Measurements from ENCODE around the gene AKT1. TPM values are rescaled to one million over a fixed set of nuclear protein-coding genes. Genes with fewer than 3 reads are reported as not detected.

AKT1 gene
- total and polyA plus RNA-seq, 2 of the 13 experiments (the other 11 are each of a cell fraction or from before 2014, with no cell fraction given): 96.2 to 116 TPM

DNA sequence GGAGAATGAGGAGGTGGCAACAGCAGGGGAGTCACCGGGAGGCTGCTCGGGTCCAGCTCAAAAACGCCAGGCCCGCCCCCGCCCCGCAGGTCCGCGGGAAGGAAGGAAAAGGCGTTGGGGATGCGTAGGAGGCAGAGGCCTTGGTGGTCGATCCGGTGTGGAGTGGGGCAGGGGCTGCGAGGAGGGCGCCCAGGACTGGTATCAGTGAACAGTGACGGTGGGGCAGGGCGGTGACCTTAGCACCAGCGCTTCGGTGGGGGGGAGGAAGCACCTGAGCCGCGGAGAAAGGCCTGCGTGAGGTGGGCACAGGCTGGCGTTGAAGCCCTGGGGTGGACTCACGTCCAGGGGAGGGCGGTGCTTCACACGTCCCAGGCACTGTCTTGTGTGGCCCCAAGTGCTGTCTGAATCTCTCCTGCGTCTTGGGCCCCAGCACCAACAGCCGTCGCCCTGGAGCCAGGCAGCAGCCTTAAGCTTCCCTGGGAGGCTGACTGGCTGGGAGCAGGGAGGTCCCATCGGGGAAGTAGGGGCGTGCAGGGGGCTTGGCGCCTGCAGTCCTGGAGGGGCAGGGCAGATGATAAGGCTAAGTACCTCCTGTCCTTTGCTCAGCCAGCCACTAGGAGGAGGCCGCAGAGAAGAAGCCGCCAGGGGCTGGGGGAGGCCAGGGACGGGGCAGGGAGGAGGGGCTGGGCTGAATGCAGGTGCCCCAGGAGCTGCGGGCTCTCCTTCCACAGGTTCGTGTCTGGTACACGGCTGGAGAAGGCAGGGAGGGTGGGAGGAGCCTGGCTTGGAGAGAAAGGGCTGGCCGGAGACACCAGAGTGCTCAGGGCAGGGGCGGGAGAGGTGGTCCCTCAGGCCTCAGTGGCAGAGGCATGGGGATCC is 31.9 kb upstream of the AKT1 start (continued):
- TF ChIP-seq, protein P1, sequence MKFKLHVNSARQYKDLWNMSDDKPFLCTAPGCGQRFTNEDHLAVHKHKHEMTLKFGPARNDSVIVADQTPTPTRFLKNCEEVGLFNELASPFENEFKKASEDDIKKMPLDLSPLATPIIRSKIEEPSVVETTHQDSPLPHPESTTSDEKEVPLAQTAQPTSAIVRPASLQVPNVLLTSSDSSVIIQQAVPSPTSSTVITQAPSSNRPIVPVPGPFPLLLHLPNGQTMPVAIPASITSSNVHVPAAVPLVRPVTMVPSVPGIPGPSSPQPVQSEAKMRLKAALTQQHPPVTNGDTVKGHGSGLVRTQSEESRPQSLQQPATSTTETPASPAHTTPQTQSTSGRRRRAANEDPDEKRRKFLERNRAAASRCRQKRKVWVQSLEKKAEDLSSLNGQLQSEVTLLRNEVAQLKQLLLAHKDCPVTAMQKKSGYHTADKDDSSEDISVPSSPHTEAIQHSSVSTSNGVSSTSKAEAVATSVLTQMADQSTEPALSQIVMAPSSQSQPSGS (CRISPR knock-in tag; IDR thresholded peaks at IDR 0.05): peak; percentile 42; the same call in 1 of the 2 replicates
- TF ChIP-seq TBX2 (CRISPR knock-in tag; IDR thresholded peaks at IDR 0.05; ENCODE audit: borderline replicate concordance) (peak; percentile 77), EED (CRISPR knock-in tag; IDR thresholded peaks at IDR 0.05) (0 out of 2 replicates have a peak, but pooled peaks have one; percentile 80), ZNF772 (CRISPR knock-in tag; IDR thresholded peaks at IDR 0.05) (no peak), PITX1 (CRISPR knock-in tag; IDR thresholded peaks at IDR 0.05) (peak; percentile 62; the same call in 1 of the 2 replicates), HMGA1 (CRISPR knock-in tag; conservative IDR thresholded peaks at IDR 0.05) (no peak), MED1 (CRISPR knock-in tag; IDR thresholded peaks at IDR 0.05) (no peak), ZNF777 (CRISPR knock-in tag; IDR thresholded peaks at IDR 0.05) (peak; percentile 94), ZMYM2 (CRISPR knock-in tag; IDR thresholded peaks at IDR 0.05) (0 out of 2 replicates have a peak, but pooled peaks have one; percentile 40), ZNF776 (CRISPR knock-in tag; IDR thresholded peaks at IDR 0.05) (peak; percentile 47; the same call in 1 of the 2 replicates), ZNF350 (CRISPR knock-in tag; IDR thresholded peaks at IDR 0.05; ENCODE audit: borderline replicate concordance, low read depth) (peak; percentile 64; the same call in 1 of the 2 replicates), ZBTB20 (CRISPR knock-in tag; IDR thresholded peaks at IDR 0.05; ENCODE audit: borderline replicate concordance, low read depth) (0 out of 2 replicates have a peak, but pooled peaks have one; percentile 47), HOXA3 (CRISPR knock-in tag; IDR thresholded peaks at IDR 0.05) (peak; percentile 41; the same call in 1 of the 2 replicates), NRL (CRISPR knock-in tag; IDR thresholded peaks at IDR 0.05; ENCODE audit: borderline replicate concordance) (peak; percentile 67), KDM2A (CRISPR knock-in tag; IDR thresholded peaks at IDR 0.05; ENCODE audit: borderline replicate concordance, low read depth) (peak; percentile 43; the same call in 1 of the 2 replicates)
- TF ChIP-seq, protein P2, sequence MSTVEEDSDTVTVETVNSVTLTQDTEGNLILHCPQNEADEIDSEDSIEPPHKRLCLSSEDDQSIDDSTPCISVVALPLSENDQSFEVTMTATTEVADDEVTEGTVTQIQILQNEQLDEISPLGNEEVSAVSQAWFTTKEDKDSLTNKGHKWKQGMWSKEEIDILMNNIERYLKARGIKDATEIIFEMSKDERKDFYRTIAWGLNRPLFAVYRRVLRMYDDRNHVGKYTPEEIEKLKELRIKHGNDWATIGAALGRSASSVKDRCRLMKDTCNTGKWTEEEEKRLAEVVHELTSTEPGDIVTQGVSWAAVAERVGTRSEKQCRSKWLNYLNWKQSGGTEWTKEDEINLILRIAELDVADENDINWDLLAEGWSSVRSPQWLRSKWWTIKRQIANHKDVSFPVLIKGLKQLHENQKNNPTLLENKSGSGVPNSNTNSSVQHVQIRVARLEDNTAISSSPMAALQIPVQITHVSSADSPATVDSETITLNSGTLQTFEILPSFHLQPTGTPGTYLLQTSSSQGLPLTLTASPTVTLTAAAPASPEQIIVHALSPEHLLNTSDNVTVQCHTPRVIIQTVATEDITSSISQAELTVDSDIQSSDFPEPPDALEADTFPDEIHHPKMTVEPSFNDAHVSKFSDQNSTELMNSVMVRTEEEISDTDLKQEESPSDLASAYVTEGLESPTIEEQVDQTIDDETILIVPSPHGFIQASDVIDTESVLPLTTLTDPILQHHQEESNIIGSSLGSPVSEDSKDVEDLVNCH (CRISPR knock-in tag; IDR thresholded peaks at IDR 0.05): no peak
- TF ChIP-seq, protein P3, sequence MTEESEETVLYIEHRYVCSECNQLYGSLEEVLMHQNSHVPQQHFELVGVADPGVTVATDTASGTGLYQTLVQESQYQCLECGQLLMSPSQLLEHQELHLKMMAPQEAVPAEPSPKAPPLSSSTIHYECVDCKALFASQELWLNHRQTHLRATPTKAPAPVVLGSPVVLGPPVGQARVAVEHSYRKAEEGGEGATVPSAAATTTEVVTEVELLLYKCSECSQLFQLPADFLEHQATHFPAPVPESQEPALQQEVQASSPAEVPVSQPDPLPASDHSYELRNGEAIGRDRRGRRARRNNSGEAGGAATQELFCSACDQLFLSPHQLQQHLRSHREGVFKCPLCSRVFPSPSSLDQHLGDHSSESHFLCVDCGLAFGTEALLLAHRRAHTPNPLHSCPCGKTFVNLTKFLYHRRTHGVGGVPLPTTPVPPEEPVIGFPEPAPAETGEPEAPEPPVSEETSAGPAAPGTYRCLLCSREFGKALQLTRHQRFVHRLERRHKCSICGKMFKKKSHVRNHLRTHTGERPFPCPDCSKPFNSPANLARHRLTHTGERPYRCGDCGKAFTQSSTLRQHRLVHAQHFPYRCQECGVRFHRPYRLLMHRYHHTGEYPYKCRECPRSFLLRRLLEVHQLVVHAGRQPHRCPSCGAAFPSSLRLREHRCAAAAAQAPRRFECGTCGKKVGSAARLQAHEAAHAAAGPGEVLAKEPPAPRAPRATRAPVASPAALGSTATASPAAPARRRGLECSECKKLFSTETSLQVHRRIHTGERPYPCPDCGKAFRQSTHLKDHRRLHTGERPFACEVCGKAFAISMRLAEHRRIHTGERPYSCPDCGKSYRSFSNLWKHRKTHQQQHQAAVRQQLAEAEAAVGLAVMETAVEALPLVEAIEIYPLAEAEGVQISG (CRISPR knock-in tag; IDR thresholded peaks at IDR 0.05): peak; percentile 66
- TF ChIP-seq, protein P4, sequence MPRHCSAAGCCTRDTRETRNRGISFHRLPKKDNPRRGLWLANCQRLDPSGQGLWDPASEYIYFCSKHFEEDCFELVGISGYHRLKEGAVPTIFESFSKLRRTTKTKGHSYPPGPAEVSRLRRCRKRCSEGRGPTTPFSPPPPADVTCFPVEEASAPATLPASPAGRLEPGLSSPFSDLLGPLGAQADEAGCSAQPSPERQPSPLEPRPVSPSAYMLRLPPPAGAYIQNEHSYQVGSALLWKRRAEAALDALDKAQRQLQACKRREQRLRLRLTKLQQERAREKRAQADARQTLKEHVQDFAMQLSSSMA (CRISPR knock-in tag; IDR thresholded peaks at IDR 0.05): 0 out of 2 replicates have a peak, but pooled peaks have one; percentile 36
- TF ChIP-seq, protein P5, sequence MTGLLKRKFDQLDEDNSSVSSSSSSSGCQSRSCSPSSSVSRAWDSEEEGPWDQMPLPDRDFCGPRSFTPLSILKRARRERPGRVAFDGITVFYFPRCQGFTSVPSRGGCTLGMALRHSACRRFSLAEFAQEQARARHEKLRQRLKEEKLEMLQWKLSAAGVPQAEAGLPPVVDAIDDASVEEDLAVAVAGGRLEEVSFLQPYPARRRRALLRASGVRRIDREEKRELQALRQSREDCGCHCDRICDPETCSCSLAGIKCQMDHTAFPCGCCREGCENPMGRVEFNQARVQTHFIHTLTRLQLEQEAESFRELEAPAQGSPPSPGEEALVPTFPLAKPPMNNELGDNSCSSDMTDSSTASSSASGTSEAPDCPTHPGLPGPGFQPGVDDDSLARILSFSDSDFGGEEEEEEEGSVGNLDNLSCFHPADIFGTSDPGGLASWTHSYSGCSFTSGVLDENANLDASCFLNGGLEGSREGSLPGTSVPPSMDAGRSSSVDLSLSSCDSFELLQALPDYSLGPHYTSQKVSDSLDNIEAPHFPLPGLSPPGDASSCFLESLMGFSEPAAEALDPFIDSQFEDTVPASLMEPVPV (CRISPR knock-in tag; IDR thresholded peaks at IDR 0.05): peak; percentile 78; the same call in 1 of the 2 replicates
